Erythroblast (primary cell): ENCODE measurements around the gene INPP4A.

Experiments
- GATA1 ChIP-seq: IDR thresholded peaks from 2 replicates; pipeline ENCODE4 v1.6.1; 2011; ENCODE audit warnings: low read depth, mild to moderate bottlenecking, control low read depth, low read length, moderate library complexity
- POLR2A ChIP-seq: IDR thresholded peaks from 2 replicates; pipeline ENCODE4 v1.6.1; 2011; ENCODE audit warnings: mild to moderate bottlenecking, low read length

- TF ChIP-seq POLR2A, result no peak
- no peak for TF ChIP-seq GATA1
Measured at GRCh38 chr2:98507461-98507860, 62.8 kb downstream of the INPP4A start.
